GM12892 (cell line): ENCODE data around the gene PTPN1.

Experiments used
- POLR2A ChIP-seq: IDR thresholded peaks from 2 replicates; pipeline ENCODE4 v1.6.1; 2011; ENCODE audit warnings: low read depth, low read length, control low read depth
- POLR2AphosphoS5 ChIP-seq: IDR thresholded peaks from 2 replicates; pipeline ENCODE4 v1.6.1; 2011; ENCODE audit warnings: low read depth, low read length, control low read depth
- TAF1 ChIP-seq: IDR thresholded peaks from 2 replicates; pipeline ENCODE4 v1.6.1; 2011; ENCODE audit warnings: low read depth, mild to moderate bottlenecking, control low read depth, low read length, borderline replicate concordance

DNA sequence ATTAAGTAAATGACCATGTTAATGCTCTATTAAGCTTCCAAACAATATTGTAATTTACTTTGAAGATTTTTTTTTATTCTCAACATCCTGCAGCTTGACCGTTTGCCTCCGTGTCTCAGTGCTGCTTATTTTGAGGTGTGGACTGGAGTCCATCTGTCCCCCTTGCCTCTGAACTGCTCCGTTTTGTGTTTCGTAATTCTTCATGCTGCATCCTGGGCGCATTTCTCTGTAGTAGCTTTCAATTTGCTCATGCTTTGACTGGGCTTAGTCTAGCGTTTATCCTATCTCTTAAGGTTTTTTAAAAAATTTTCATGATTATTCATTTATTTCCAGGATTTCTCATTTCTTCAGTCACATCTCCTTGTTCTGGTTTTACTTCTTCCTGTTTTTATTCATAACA lies 37.8 kb downstream of the PTPN1 start:
- TF ChIP-seq POLR2A (no peak), POLR2AphosphoS5 (no peak), TAF1 (no peak)
